ENCODE data around the gene SKA3.

The SKA3 gene

GRCh38 chr13:21104199-21105019, 71.9 kb downstream of the SKA3 start:
- peaks cover 6% of the 10 kb centered on the region for H3K9me3 ChIP-seq
- no peaks in the 10 kb centered on the region for H3K27me3 ChIP-seq
- no peaks in the 10 kb centered on the region for H3K4me1 ChIP-seq
- no peaks in the 10 kb centered on the region for H4K20me1 ChIP-seq
- no peak for TF ChIP-seq Cebpa-rat (IDR thresholded peaks at IDR 0.05)
- H3K36me3 ChIP-seq, result no peaks in the 10 kb centered on the region
- no peak overlapping the region for H3K4me3 ChIP-seq
- H3K27ac ChIP-seq, result no peak overlapping the region
- H3K4me2 ChIP-seq, result no peak overlapping the region
- no peak overlapping the region for H3K9ac ChIP-seq

Data from BLaER1 (cell line).